NCI-H510A (cell line): ENCODE data around the gene COP1.

Source experiments
- DNase-seq: peaks from one replicate; lab custom pipeline; 2025; lab: John Stamatoyannopoulos, UW

The COP1 gene

GRCh38 chr1:176199707-176200106, 7.4 kb downstream of the COP1 start:
- DNase-seq: no peak

GRCh38 chr1:176198413-176198812, 8.7 kb downstream of the COP1 start:
- no peak for DNase-seq

DNA sequence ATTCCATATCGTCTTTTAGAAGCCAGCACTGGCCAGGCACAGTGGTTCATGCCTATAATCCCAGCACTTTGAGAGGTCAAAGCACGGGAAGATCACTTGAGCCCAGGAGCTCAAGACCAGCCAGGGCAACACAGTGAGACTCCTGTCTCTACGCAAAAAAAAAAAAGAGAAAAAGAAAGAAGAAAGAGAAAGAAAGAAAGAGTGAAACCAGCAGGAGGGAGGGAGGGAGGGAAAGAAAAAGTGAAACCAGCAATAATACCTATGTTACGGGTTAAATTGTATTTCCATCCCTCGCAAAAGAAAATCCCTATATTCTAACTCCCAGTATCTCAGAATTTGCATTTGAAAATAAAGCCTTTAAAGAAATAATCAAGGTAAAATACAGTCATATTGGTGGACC, 10.4 kb downstream of the COP1 start:
- no peak for DNase-seq

DNA sequence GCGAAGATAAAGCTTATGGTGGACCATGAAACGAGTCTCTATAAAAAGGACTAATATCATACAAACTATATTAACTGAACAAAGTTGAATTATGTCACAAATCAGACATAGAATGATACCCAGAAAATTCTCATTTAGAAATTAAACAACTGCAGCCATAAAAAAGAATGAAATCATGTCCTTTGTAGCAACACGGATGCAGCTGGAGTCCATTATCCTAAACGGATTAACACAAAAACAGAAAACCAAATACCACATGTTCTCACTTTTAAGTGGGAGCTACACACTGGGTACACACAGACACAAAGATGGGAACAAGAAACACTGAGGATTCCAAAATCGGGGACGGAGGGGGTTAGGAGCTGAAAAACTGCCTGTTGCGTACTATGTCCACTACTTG, 11.5 kb downstream of the COP1 start:
- DNase-seq: no peak

DNA sequence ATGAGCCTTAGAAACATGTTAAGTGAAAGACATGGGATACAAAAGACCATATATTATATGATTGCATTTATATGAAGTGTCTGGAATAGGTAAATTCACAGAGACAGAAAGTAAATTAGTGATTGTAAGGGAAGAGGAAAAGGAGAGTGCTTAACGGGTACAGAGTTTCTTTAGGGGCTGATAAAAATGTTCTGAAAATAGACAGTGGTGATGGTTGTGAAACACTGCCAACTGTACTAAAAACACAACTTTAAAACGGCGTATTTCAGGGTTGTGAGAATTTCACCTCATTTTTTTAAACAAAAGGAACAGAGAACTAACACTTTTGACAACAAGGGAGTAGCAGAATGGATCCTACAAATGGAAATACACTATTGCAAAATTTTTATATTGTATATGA, 13.4 kb downstream of the COP1 start:
- DNase-seq: no peak

GRCh38 chr1:176193023-176193422, 14.1 kb downstream of the COP1 start:
- no peak for DNase-seq

GRCh38 chr1:176188604-176189003, 18.5 kb downstream of the COP1 start:
- no peak for DNase-seq

- no peak for DNase-seq
Measured at GRCh38 chr1:176187001-176187400, 20.1 kb downstream of the COP1 start.

DNA sequence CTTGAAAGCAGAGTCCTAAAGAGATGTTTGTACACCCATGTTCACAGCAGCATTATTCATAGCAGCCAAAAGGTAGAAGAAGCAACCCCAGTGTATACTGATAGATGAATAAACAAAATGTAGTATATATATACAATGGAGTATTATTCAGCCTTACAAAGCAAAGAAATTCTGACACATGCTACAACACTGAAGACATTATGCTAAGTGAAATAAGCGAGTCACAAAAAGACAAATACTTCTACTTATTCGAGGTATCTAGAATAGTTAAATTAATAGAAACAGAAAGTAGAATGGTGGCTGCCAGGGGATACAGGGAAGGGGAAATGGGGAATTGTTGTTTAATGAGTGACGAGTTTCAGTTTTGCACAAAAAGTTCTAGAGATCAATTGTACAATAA, 23.5 kb downstream of the COP1 start:
- no peak for DNase-seq

DNA sequence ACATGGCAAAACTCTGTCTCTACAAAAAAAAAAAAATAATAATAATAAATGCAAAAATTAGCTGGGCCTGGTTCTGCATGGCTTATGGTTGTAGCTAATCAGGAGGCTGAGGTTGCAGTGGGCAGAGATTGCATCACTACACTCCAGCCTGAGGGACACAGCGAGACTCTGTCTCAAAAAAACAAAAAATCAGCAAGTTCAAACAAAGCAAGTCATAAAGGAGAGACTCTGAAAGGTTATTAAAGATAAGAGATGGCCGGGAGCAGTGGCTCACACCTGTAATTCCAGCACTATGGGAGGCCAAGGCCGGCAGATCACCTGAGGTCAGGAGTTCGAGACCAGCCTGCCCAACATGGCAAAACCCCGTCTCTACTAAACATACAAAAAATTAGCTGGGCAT, 28.8 kb downstream of the COP1 start:
- no peak for DNase-seq

DNA sequence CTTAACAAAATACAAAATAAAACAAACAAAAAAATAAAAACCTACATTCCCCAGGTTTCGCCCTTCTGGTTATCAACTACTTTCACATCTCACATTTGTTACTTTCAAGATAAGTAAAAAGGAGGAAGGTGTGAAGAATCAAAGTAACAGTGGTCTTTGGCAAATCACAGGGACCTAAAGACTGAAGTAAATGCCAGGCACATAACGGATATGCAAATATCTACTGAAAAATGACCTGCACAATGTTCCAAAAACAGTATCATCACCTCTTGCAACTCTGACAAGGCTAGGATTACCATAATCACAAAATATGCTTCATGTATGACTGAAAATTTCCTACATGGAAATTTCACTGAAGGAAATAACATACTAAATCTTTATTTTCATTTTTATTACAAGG, 29.3 kb downstream of the COP1 start:
- no peak for DNase-seq

GRCh38 chr1:176174108-176174507, 33.0 kb downstream of the COP1 start:
- no peak for DNase-seq

GRCh38 chr1:176172215-176172614, 34.9 kb downstream of the COP1 start:
- DNase-seq: no peak

DNA sequence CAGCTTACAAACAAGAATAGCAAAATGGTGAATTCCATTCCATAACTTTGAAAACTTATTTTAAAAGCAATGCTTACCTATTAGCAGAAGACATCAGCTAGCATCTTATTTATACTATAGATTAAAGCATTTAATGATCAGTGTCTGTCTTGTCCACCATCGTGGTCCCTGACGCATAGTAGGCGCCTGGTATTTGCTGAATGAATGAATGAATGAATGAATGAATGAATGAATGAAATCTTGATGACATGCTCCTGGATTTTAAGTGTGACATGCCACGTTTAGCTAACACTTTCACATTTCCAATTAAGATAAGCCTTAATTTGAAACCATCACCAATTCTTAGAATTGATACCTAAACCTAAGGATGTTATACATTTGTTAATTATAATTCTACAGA, 39.9 kb downstream of the COP1 start:
- no peak for DNase-seq

DNA sequence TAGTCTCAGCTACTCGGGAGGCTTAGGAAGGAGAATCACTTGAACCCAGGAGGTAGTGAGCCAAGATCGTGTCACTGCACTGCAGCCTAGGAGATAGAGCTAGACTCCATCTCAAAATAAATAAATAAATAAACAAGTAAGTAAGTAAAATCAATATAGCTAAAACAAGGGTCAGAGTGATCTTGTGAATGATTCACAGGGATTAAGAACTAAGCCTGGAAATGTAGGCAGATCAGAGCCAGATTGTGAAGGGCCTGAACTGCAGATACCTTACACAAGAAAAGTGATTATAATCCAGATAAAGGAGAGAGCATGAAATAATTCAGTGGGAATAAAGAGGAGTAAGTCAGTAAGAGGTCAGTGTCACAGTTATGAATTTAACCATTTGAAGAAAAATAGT, 41.5 kb downstream of the COP1 start:
- DNase-seq: no peak

DNA sequence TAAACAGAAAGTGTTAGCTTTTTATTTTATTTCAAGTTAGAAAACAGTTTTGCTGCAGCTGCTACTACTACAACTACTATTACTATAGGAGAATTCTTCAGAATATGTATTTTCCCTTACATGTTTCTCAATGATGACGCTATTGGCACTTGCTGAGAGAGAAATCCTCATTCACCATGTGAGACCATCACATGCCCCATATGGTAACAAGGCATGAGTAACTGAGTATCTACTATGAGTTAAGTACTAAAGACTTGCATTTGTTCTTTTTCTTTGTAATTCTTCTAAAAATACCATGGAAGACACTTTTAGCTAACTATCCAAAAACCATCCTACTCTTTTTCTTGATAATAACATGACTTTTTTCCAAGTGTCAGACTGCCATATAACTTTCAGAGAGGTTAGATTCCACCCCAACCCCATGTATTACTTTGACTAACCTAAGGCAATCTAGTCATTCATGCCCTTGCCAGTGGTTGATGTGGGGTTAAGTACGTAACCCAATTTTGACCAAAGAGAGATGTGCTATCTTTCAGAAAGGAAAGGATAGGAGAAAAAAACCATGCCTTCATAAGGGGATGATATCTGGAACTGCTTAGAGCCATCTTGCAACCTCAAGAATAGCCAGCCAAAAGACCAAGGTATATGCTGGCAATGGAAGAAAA, 42.9 kb downstream of the COP1 start:
- DNase-seq: no peak

GRCh38 chr1:176159993-176160392, 47.1 kb downstream of the COP1 start:
- no peak for DNase-seq

DNA sequence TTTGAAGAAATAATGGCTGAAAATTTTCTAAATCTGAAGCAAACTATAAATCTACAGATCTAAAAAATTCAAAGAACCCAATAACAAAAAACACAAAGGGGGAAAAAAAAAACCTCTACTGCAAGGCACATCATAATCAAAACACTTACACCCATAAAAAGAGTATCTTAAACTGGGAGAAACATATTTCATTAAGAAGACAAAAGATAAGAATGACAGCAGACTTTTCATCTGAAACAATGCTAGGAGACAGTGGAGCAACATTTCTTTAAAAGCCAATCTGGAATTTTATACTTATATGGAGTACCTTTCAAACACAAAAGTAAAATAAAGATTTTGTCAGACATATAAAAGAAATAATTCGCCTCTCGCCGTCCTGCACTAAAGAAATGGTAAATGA, 49.1 kb downstream of the COP1 start:
- no peak for DNase-seq

- no peak for DNase-seq
Measured at GRCh38 chr1:176149939-176150807, 56.9 kb downstream of the COP1 start.

GRCh38 chr1:176144526-176144925, 62.6 kb downstream of the COP1 start:
- no peak for DNase-seq

DNA sequence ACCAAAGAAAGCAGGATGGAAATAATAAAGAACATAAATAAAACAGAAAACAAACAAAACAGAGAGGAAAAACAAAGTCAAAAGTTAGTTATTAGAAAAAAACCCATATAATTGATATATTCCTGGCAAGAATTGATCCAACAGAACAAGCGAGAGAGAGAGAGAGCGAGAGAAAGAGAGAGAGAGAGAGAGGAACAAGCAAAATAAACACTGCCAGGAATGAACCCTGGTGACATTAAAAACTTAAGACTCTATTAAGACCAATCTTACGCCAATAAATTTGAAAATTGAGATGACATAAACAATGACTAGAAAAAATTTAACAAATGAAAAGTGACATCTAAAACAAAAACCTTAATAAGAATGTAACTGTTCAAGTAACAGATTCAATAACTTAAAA, 64.1 kb downstream of the COP1 start:
- no peak for DNase-seq

GRCh38 chr1:176141449-176141848, 65.6 kb downstream of the COP1 start:
- no peak for DNase-seq

DNA sequence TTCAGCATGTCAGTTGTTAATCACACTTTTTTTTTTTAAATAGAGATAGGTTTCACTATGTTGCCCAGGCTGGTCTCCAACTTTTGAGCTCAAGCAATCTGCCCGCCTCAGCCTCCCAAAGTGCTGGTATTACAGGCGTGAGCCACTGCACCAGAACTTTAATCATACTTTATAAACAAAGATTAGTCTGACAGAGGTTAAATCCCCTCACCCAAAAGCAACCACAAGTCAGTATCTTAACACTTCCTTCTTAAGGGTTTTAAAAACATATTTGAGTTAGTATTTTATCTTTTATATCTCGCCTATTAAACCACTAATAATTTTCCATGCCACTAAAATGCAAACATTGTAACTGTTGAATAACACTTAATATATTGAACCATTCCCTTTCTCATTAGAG, 70.2 kb downstream of the COP1 start:
- no peak for DNase-seq

- DNase-seq: no peak
Measured at GRCh38 chr1:176134666-176135065, 72.4 kb downstream of the COP1 start.
